WI38 (cell line): ENCODE data around the gene SLCO2A1.

Experiments
- H3K4me3 ChIP-seq: 2 replicates; pipeline ENCODE4 v1.5.1; 2011; ENCODE audit warnings: low read depth, mild to moderate bottlenecking, control low read depth, low read length
- TF ChIP-seq, protein P1 (sequence below): IDR thresholded peaks from 2 replicates; pipeline ENCODE4 v1.5.1; 2012; ENCODE audit warnings: low read depth, mild to moderate bottlenecking, control low read depth, low read length

SLCO2A1 gene

GRCh38 chr3:133884054-133884886, 145.5 kb downstream of the SLCO2A1 start:
- H3K4me3 ChIP-seq, result no peak overlapping the region
- TF ChIP-seq, protein P1, sequence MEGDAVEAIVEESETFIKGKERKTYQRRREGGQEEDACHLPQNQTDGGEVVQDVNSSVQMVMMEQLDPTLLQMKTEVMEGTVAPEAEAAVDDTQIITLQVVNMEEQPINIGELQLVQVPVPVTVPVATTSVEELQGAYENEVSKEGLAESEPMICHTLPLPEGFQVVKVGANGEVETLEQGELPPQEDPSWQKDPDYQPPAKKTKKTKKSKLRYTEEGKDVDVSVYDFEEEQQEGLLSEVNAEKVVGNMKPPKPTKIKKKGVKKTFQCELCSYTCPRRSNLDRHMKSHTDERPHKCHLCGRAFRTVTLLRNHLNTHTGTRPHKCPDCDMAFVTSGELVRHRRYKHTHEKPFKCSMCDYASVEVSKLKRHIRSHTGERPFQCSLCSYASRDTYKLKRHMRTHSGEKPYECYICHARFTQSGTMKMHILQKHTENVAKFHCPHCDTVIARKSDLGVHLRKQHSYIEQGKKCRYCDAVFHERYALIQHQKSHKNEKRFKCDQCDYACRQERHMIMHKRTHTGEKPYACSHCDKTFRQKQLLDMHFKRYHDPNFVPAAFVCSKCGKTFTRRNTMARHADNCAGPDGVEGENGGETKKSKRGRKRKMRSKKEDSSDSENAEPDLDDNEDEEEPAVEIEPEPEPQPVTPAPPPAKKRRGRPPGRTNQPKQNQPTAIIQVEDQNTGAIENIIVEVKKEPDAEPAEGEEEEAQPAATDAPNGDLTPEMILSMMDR, result no peak

DNA sequence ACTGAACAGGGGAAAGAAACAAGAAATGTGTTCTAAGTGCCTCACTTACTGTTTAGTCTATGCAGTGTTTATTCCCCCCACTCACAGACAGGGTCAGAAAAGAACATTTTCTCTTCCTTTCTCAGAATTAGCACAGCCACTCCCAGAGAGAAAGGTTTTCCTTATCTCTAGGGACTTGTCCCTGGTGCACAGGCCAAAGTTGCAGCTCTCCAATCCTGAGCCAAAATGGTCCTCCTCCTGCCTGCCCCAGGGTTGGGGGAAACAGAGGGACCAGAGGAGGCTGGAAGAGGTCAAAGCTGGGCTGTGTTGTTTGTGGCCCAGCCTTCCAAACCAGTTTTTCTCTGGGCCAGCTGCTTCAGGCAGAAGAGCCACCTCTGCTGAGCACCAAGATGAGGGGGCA, 146.1 kb downstream of the SLCO2A1 start:
- TF ChIP-seq, protein P1, result no peak
- H3K4me3 ChIP-seq, result no peak overlapping the region

GRCh38 chr3:133882986-133883586, 146.6 kb downstream of the SLCO2A1 start:
- TF ChIP-seq, protein P1, result no peak
- no peak overlapping the region for H3K4me3 ChIP-seq

DNA sequence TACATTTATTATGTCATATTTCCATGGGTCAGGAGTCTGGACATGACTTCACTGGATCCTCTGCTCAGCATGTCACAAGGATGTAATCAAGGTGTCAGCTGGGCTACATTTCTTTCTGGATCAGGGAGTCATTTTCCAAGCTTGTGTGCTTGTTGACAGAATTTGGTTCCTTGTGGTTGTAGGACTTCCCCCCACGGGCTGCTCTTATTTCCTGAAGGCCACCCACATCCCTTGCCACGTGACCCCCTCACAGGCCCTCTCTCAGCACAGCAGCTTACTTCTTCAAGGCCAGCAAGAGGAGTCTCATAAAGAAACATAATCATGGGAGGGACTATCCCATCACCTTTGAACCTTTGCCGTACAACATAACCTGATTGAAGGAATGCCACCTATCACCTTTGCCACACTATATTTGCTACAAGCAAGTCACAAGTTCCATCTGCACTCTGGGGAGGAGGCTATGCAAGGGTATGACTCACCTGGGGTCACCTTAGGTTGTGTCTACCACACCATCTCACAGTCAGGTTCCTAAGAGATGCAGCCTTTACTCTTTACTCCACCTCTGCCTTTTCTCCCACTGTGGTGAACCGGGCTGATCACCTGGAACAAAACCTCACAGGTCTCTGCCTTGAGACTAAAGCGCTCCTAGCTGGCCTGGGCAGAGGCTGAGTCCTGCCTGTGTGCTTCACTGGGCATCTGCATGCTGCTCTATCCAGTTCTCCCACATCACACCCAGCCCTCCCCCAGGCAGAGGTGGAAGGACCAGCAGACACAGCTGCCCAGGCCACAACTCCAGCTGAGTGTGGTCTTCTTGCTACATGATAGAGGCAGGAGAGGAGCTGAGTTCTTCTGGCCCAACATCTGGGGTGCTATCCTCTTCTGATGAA, 147.5 kb downstream of the SLCO2A1 start:
- H3K4me3 ChIP-seq, result no peak overlapping the region
- TF ChIP-seq, protein P1, result no peak

DNA sequence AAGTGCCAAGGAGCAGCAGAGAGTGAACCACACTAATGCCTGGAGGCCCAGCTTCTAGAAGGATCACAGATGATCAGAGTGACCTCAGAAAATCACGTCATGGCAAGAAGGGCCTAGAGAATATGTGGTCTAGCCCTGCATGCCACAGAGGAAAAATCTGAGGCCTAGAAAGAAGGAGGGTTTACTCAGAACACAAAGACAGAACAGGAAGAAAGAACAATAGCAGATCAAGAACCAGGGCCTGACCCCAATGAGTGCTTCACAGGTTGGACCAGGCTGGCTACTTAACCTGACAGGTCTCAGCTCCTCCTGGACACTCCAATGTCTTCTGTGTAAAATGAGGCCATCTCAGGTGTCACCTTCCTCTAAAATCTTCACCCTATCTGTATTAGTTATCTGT, 148.2 kb downstream of the SLCO2A1 start:
- H3K4me3 ChIP-seq, result no peak overlapping the region
- TF ChIP-seq, protein P1, result no peak

- TF ChIP-seq, protein P1, result no peak
- no peak overlapping the region for H3K4me3 ChIP-seq
Observed at GRCh38 chr3:133880886-133881455, 148.8 kb downstream of the SLCO2A1 start.
